Left lobe of liver (tissue), 2 donors: ENCODE results near the gene ZFAND3. TPM values are rescaled to one million over a fixed set of nuclear protein-coding genes. Genes with fewer than 3 reads are reported as not detected.

Experiments
- ATAC-seq: fragments of 200-7000 bp; cut with Tn5 transposase; one replicate; pipeline ENCODE4 v1.9.1; 2020; ENCODE audit warnings: mild to moderate bottlenecking, moderate library complexity
- DNase-seq: peaks from one replicate; pipeline ENCODE4 v3.0.0-alpha.2; 2020; ENCODE audit warnings: low spot score
- total RNA-seq: library from RNA; stranded (reverse); gene quantifications from one replicate; pipeline ENCODE4 v1.2.1, GENCODE V29; 2021
- donor health status: DM: no; HTN: no; CAD: no; lungs with moderate emphysema.
- donor health status: DM: no; HTN: yes; CAD: no.

Gene ZFAND3
- total RNA-seq, 1 donor from 2014 or later, result 41.0 TPM

- ATAC-seq (no peak), DNase-seq (no peak)
Observed at GRCh38 chr6:38192011-38192410, 372.5 kb downstream of the ZFAND3 start.

GRCh38 chr6:38192487-38192886 lies 373.0 kb downstream of the ZFAND3 start:
- DNase-seq (no peak), ATAC-seq (no peak)

- ATAC-seq, result no peak
- no peak for DNase-seq
Observed at GRCh38 chr6:38193051-38193450, 373.5 kb downstream of the ZFAND3 start.

GRCh38 chr6:38193481-38194281 lies 374.2 kb downstream of the ZFAND3 start:
- DNase-seq (no peak), ATAC-seq (no peak)

- DNase-seq (no peak), ATAC-seq (no peak)
Observed at GRCh38 chr6:38194282-38194572, 374.7 kb downstream of the ZFAND3 start.

GRCh38 chr6:38194589-38194988 lies 375.1 kb downstream of the ZFAND3 start:
- ATAC-seq (no peak), DNase-seq (no peak)

GRCh38 chr6:38195113-38195635 lies 375.6 kb downstream of the ZFAND3 start:
- ATAC-seq, result no peak
- no peak for DNase-seq

GRCh38 chr6:38198219-38198618 lies 378.7 kb downstream of the ZFAND3 start:
- no peak for ATAC-seq

More at GRCh38 chr6:38198219-38198618, 378.7 kb downstream of the ZFAND3 start:
- DNase-seq, result no peak

Other genes with a start within 250 kb of the ZFAND3 start
- 0.40 TPM for gene MDGA1, start 121.8 kb upstream of the ZFAND3 start, total RNA-seq